ENCODE results near the gene AGBL4.

Gene AGBL4

DNA sequence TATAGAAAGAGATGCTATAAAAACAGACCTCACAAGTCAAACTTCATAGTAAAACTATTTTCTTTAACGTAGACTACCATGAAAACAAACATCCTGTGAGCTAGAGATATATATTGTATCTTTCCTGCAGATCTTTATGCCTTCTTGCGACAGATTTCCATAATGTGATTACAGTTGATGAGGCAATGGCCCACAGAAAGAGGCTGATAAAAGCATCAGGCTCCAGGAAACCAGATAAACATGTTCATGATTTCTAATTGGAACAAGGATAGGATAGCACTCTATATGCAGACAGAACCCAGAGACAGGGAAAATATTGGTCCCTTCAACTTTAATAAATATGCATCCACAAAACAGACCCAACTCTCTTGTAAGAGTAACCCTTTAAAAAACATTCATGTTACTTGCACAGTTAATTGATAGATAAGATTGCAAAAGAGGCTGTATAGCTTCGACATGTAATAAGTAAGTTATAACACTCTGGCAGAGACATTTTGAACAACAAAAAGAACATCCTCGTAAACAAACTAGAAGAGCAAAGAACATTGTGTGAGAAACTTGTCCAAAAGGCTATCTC, 329.4 kb downstream of the AGBL4 start:
- no peak for DNase-seq (ENCODE audit: low read depth)

DNA sequence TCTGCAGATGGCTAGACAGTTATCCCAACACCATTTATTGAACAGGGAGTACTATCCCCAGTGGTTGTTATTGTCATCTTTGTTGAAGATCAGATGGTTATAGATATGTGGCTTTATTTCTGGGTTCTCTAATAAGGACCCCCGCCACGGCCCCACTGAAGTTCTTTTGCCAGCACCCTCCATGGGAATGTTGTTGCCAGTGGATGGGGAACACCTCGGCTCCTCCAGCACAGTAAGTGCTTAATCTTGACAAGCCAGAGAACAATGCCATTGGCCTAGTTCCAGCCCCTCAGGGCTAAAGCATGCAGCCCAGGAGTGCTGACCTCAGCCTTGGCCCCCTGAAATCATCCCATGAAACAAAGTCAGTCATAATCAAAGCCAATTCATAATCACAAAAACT, 337.6 kb downstream of the AGBL4 start:
- no peak for DNase-seq (ENCODE audit: low read depth)

DNA sequence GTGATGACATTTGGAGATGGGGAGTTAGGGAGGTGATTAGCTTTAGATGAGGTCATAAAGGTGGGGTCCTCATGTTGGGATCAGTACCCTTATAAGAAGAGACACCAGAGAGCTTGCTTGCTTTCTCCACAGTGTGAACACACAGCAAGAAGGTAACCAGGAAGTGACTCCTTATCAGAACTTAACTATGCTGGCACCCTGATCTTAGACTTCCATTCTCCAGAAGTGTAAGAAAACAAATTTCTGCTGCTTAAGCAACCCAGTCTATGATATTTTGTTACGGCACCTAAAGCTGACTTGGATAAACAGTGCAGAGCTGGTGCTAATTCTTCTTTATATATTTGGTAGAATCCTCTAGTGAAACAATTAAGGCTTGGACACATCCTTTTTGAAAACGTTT, 346.0 kb downstream of the AGBL4 start:
- DNase-seq (ENCODE audit: low read depth): no peak

DNA sequence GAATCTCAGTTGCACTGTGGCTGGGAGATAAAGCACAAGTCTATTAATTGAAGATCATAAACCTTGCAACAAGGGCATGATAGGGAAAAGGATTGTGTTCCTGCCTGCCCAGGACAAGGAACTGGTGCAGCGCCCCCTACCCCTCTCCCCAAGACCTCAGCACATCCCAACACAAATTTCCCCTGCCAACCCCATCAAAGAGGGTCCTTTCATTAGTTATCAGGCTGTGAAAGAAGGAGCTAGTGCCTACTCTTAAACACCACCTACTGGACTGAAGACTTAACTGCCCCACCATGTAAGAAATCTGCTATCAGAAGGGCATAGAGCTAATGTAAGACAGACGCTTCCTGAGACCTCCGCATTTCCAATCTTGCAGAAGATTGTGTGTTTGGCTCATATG, 372.6 kb downstream of the AGBL4 start:
- DNase-seq (ENCODE audit: low read depth): no peak

DNA sequence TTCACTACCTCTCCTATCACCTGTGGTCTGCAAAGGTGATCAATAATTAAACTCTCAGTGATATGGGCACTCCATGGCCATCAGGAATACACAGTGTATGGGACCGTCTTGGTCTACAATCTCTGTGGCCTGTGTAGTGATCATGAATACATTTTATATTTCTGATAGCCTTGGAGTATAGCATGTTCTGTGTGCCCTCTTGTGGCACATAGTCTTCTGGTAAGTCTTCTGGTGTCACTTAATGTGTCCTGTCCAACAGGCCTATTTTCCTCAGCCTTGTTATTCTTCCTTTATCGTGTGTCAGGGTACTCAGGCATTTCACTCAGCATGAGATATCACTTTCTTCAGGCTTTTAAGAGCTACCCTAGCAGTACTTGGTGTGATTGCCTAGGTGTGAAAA, 393.6 kb downstream of the AGBL4 start:
- no peak for DNase-seq (ENCODE audit: low read depth)

DNA sequence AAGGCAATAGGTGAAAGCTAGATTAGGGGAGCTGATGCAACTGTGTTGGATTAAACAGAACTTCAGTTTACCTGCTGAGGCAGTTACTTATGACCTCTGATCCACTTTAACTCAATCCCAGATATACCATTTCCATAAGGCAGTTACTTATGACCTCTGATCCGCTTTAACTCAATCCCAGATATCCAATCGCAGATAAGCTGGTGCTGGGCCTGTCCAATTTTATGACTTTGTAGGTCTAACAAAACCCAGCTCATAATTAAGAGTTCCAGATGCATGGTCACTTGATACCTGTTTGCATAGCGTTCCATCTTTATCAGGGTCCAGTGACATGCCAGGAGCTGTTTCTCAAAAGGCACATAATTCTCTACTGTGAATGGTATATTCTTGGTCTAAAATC, 396.0 kb downstream of the AGBL4 start:
- DNase-seq (ENCODE audit: low read depth): no peak

DNA sequence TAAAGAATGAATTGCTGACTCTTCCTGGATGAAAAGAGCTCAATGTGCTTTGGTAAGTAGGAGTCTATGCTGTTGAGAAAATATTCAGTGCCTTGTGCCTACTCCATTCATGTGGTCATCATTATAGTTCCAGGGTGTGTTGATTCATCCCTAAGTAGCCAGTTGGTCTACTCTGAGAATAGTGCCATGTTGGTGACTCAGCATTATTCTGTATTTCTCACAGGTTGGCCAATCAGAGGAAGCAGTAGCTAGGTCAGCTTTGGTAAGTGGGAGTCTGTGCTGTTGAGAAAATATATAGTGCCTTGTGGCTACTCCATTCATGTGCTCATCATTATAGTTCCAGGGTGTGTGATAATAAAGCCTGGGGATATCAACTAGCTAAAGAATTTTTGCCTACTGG, 397.3 kb downstream of the AGBL4 start:
- no peak for DNase-seq (ENCODE audit: low read depth)

DNA sequence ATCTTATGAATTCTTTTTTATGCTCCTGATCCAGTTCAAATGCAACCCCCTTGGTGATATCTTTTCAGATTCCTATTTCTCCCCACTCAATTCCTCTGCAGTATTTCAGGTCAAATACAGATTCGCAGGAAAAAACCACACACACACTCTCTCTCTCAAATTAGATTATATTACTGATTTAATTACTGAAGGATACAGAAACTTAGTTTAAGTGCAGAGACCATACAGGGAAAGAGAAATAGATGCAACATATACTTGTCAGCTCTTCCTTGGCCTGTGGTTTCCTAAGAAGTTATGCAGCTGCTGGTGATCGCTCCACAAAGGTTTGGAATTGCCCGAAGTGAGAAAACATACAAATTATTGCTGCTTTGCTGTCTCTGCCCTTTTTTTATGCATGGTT, 400.9 kb downstream of the AGBL4 start:
- DNase-seq (ENCODE audit: low read depth): no peak

DNA sequence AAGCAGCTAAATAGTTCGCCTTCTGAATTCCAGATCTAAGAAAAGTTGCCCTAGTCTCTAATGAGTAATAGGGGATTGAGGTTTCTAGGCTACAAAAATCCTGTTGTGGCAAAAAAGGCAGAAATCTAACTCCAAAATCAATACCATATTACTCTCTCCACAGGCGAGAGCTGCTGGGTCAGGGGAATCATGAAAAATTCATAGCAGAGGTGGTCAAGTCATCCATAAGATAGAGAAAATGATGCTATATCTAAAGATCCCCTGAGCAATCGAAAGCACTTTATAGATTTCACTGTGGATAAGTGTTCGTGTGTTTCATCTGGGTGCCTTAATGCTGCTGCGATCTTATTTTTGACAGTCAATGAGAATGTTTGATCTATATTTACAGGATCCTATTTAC, 417.7 kb downstream of the AGBL4 start:
- no peak for DNase-seq (ENCODE audit: low read depth)

DNA sequence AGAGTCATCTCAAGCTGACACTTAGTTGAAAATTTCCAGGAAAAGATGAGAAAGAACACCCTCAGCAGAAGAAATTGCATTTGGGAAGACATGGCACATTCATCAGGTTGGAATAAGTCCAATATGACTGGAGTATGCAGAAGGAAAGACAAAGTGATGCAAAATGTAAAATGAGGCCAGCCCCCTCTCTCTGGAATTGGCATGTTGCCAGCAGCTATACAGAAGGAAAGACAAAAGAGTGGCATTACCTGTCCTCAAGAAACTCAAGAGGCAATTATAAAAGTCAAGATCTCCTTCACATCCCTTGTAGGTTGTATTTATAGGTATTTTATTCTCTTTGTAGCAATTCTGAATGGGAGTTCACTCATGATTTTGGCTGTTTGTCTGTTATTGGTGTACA, 426.3 kb downstream of the AGBL4 start:
- no peak for DNase-seq (ENCODE audit: low read depth)

DNA sequence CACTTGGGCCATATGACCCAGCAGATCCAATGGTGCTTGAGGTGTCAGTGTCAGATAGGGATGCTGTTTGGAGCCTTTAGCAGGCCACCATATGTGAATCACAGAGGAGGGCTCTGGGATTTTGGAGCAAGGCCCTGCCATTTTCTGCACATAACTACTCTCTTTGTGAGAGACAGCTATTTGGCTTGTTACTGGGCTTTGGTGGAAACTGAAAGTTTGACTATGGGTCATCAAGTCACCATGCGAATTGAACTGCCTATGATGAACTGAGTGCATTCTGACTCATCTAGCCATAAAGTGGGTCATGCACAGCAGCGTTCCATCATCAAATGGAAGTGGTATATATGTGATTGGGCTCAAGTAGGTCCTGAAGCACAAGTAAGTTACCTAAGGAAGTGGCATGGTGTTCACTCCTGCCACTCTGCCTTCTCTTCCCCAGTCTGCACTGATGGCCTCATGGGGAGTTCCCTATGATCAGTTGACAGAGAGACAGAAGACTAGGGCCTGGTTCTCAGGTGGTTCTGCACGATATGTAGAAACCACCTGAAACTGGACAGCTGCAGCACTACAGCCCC, 447.3 kb downstream of the AGBL4 start:
- no peak for DNase-seq (ENCODE audit: low read depth)

DNA sequence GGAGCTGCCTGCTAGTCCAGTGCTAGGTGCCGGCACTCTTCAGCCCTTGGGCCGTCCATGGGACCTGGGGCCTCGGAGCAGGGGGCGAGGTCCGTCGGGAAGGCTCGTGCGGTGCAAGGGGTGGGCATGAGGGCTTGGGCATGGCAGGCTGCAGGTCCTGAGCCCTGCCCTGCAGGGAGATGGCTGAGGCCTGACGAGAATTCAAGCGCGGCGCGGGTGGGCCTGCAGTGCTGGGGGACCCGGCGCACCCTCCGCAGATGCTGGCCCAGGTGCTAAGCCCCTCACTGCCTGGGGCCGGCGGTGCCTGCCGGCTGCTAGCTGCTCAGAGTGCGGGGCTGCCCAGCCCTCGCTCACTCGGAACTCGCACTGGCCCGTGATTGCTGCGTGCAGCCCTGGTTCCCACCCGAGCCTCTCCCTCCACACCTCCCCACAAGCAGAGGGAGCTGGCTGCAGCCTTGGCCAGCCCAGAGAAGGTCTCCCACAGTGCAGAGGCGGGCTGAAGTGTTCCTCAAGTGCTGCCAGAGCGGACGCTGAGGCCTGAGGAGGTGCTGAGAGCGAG, 467.0 kb downstream of the AGBL4 start:
- no peak for DNase-seq (ENCODE audit: low read depth)

DNA sequence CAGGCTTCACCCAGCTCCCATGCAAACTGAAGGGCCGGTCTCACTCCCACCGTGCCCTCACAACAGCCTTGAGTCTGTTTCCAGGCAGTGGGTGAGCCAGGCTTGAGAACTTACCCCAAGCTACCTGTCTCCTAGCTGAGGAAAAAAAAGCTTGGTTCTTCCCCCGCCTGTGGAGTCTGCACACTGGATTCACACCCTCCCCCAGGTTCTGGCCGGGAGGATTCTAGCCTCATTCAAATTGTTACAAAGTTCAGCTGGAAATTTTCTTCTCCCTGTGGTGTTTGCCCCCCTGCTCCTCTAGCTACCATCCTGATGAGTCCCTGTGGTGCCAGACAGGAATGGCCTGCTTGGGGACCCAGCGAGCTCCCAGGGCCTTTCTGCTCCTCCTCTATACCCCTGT, 471.7 kb downstream of the AGBL4 start:
- no peak for DNase-seq (ENCODE audit: low read depth)

DNA sequence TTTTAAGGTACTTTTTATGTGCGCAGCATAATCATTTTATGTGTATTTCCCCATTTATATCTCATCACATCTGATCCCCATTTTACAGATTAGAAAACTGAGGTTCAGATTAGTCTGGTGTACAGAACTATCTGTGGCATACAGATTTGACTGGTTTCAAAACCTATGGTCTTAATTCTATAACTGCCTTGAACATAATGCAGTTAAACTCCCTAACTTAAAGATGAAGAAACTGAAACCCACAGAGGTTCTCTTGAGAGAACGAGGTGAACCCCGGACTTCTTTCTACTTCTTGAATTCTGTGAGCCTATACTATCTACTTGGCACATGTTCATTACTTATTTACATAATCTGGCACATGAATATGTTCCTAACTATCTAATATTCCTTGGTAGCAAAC, 479.1 kb downstream of the AGBL4 start:
- DNase-seq (ENCODE audit: low read depth): no peak

DNA sequence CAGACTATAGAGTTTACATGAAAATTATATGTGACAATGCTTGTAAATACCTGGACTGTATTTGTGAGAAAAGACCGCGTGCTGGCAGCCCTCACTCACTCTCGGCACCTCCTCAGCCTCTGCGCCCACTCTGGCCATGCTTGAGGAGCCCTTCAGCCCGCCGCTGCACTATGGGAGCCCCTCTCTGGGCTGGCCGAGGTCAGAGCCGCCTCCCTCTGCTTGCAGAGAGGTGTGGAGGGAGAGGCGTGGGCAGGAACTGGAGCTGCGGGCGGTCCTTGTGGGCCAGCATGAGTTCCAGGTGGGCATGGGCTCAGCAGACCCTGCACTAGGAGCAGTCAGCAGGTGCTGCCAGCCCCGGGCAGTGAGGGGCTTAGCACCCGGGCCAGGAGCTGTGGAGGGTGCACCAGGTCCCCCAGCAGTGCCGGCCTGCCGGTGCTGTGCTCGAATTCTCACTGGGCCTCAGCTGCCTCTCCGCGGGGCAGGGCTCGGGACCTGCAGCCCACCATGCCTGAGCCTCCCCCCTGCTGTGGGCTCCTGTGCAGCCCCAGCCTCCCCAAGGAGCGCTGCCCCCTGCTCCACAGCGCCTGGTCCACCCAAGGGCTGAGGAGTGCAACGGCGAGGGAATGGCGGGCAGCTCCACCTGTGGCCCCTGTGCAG, 482.5 kb downstream of the AGBL4 start:
- DNase-seq (ENCODE audit: low read depth): no peak

DNA sequence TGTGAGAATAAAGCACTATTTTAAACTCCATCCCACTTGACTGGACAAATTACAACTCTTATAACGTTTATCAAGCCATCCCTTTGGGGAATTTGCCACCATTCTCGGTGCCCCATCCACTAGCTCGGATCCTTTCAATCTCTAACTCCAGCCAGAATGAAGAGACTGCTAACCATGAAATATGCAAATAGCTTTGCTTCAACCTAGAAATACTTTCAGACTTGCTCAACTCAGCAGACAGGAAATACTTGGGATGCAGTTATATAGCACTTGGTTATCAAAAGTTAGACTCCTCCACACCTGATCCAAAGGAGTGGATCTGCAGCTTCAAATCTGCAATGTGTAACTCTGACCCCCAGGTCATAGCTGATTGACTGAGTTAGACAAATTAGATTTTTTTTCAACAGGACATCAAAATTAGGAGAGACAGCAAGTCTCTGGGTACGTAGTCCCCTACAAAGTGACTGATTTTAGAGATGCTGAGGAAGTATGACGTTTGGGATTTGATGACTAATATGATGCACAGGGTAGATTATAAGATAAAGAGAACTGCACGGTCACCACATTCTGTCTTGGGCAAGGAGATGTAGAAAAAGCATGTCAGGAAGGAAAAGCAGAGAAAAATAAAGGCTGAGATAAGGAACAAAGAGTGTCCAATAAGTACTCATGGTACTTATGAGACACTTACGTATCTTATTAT, 496.0 kb downstream of the AGBL4 start:
- DNase-seq (ENCODE audit: low read depth): no peak

DNA sequence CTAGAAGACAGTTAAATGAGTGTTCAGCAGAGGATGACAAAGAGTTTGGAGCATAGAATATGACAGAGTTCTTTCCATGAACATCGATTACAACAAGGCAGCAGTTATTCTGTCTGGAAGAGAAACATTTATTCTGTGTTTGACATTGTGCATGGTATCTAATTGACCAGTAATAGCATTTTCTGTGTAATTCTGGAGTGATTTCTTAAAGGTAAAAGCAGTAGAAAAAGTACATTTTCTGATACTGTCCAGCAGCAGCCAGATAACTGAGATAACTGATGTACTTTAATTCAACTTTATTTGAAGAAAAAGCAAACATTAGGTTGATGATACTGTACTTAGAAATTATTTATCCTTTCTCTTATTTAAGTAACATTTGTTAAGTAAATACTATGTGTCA, 497.1 kb downstream of the AGBL4 start:
- DNase-seq (ENCODE audit: low read depth): no peak

DNA sequence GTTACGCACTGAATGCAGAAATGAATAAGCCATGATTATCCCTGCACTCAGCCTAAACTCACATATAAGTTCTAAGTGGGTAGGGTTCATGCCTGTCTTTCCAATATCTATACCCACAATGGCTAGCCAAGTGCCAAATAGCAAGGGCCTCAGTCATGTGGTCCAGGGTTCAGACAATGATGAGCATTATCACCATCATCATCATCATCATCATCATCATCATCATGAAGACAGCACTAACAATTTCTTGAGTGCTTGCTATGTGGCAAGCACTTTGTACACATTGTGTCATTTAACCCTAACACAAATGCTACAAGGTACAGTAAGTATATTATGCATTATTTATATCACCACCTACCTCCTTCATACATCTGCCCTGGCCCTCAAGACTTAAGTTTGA, 500.0 kb downstream of the AGBL4 start:
- no peak for DNase-seq (ENCODE audit: low read depth)

DNA sequence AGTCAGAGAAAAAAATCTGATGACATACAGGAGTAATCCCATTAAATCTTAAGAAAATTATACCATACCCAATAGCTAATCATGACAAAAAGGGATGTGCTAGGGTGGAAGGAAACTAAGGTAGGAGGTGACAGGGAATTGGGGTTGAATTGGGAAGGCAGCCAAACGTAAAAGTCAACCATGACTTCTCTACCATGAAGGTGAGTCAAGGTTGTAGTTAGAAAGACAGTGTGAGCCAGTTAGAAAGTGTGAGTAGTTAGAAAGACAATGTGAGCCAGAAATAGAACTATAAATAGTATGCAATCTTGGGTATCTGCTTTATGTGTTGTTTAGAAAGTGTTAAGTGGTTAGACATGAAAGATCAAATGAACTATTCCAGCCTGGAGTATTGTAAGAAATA, 556.8 kb downstream of the AGBL4 start:
- DNase-seq (ENCODE audit: low read depth): no peak

DNA sequence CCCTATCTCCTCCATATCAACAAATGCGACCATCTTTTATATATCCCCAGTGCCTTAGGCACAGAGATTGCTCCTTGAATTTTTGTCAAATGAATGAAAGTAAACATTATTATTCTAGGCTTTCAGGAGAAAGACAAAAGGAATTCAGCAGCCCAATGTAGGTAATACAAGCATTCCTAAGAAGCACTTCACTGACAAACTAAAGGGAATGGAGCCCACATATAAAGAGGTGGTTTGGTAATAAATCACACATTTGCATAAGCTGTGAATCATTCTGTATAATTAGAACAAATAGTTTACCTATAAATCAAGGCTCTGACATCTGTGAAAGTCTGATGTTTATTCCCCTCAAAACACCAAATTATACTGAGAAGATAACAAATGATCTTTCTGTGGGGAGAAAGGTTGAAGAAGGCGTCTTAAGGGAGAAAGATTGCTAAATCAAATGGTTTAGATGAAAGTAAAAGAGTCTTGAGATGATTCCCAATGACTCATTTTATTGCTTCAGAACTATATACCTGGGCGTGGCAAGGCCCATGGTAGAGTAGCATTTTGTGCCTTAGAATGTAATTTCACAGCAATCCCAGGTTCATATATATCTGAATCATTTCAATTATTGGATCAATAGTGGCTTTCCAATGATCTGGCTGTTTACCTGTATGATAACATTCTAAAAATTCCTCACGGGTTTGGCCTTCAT, 558.1 kb downstream of the AGBL4 start:
- DNase-seq (ENCODE audit: low read depth): no peak

DNA sequence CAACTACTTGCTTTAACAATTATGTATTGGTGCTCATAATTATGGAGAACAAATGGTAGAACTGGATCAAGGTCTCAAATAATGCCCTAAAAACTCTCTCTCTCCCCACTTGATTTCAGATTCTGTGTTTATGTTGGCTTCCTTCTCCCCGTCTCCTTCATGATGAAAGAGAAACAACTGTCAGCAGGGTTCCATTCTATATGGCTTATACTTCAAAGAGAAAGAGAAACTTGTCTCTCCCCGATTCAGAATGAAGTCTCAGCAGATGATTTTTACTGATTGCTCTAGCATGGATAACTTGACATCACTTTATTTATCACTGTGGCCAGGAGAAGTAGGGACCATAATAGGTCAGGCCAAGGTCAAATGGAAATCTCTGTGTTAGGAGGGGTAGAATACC, 575.6 kb downstream of the AGBL4 start:
- no peak for DNase-seq (ENCODE audit: low read depth)

DNA sequence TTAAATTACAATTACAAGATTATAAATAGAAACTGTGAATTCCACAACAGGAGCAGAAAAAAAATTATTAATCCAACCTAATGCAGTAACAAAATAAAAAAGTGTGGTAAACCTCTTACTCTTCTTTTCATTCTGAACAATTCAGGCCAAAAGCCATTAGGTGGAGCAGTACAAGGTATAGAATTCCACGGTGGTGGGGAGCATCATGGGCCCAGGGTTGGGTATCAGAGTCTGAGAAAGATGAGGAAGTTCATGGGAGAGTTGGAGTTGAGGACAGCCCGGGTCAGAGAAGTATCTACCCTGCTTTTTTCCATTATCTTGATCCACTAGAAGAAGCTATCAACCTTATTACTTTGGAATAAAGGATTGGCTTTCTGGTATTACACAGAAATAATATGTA, 586.9 kb downstream of the AGBL4 start:
- no peak for DNase-seq (ENCODE audit: low read depth)

DNA sequence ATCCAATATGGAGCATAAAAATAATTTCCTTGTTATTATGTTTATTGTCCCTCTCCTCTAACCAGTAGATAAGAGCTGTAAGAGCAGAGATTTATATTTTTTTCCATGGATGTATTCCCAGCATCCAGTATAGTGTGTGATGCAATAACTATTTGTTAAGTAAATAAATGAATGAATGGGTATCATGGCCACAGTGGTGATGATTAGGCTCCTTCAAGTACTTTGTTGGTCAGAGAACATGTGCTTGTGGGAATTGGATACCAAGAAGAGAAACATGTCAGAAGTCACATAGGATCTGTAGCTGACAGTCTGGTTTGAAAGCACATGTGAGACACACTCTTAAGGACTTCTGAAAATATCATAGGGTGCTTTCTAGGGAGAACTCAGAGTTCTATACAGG, 588.5 kb downstream of the AGBL4 start:
- no peak for DNase-seq (ENCODE audit: low read depth)
